GM21737 (cell line): ENCODE results near the gene HOXB2.
"Not testable (repeated sequence)": the region's sequence is repeated elsewhere in the genome, so short reads cannot be mapped to it uniquely, and the experiment has no call there.

ENCODE experiments used
- ATAC-seq: cut with Tn5 transposase; IDR thresholded peaks from one replicate; pipeline ENCODE4 v1.9.1; 2021; ENCODE audit warnings: mild to moderate bottlenecking, moderate library complexity; ENCODE audit not compliant: unreplicated experiment

Gene HOXB2

GRCh38 chr17:48517478-48517877 lies 27.4 kb downstream of the HOXB2 start:
- no peak for ATAC-seq

- ATAC-seq: no peak
Measured at GRCh38 chr17:48515925-48516900, 28.7 kb downstream of the HOXB2 start.

GRCh38 chr17:48514477-48514876 lies 30.4 kb downstream of the HOXB2 start:
- ATAC-seq: no peak

GRCh38 chr17:48513666-48514455 lies 31.0 kb downstream of the HOXB2 start:
- no peak for ATAC-seq

- ATAC-seq: no peak
Measured at GRCh38 chr17:48513097-48513496, 31.8 kb downstream of the HOXB2 start.

GRCh38 chr17:48510761-48511604 lies 33.9 kb downstream of the HOXB2 start:
- no peak for ATAC-seq

GRCh38 chr17:48510381-48510760 lies 34.5 kb downstream of the HOXB2 start:
- ATAC-seq: no peak

GRCh38 chr17:48509708-48510107 lies 35.2 kb downstream of the HOXB2 start:
- not testable (repeated sequence) for ATAC-seq

- no peak for ATAC-seq
Measured at GRCh38 chr17:48506246-48506645, 38.7 kb downstream of the HOXB2 start.

GRCh38 chr17:48505788-48506187 lies 39.1 kb downstream of the HOXB2 start:
- peak; percentile 64 for ATAC-seq

- no peak for ATAC-seq
Measured at GRCh38 chr17:48504953-48505352, 40.0 kb downstream of the HOXB2 start.

GRCh38 chr17:48503747-48504146 lies 41.2 kb downstream of the HOXB2 start:
- no peak for ATAC-seq

GRCh38 chr17:48502901-48503300 lies 42.0 kb downstream of the HOXB2 start:
- no peak for ATAC-seq

- ATAC-seq: no peak
Measured at GRCh38 chr17:48502312-48502711, 42.6 kb downstream of the HOXB2 start.

- ATAC-seq: no peak
Measured at GRCh38 chr17:48500435-48501426, 44.2 kb downstream of the HOXB2 start.

- no peak for ATAC-seq
Measured at GRCh38 chr17:48499735-48500434, 45.0 kb downstream of the HOXB2 start.

- ATAC-seq: no peak
Measured at GRCh38 chr17:48499248-48499647, 45.7 kb downstream of the HOXB2 start.

GRCh38 chr17:48498164-48498850 lies 46.6 kb downstream of the HOXB2 start:
- no peak for ATAC-seq

GRCh38 chr17:48497103-48497502 lies 47.8 kb downstream of the HOXB2 start:
- ATAC-seq: no peak
